GM10266 (cell line): ENCODE measurements around the gene SLC7A8.

Source experiments
- DNase-seq: peaks from one replicate; pipeline ENCODE4 v3.0.0; 2012; ENCODE audit errors: extremely low spot score
- CTCF ChIP-seq: IDR thresholded peaks from 2 replicates; pipeline ENCODE4 v1.5.1; 2012; ENCODE audit warnings: mild to moderate bottlenecking, low read depth; ENCODE audit not compliant: control insufficient read depth, insufficient read depth; ENCODE audit errors: missing control alignments

The SLC7A8 gene

DNA sequence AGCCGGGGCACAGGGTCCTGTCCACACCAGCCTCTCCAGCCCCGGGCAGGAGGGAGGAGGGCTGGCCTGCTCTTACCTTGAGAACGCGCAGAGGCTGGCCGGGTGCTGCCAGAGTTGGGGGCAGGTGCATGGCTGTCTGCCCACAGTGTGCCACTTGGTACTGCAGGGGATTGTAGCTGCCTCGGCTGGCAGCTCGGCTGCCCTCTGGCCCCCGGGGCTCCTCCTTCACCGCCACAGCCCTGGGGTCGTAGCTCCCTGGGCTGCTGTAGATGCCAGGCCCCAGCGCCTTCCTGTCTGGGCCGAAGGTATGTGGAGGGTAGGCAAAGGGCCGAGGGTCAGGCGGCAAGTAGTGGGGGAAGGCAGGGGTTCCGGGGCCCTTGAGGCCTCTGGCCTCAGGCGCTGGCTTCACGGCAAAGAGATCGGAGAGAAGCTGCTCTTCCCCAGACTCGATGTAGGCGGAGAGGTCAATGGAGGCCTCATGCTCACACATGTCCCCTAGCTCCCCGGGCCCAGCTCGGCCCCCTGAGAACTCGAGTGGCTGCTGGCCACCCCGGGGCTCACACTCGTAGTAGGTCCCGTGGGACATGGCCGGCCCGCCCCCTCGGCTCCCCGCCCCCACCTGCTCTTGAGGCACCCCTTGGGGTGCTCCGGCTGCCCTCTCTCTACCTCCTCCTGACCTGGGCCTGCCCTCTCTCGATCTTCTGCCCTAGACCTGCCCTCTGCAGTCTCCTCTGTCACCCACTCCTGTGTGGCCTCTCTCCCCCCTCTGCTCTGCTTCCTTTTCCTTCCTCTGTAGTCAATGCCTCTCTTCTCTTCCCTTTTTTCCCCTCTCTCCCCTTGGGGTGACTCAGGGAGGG is 64.7 kb downstream of the SLC7A8 start, which contains the start of gene CEBPE:
CEBPE (minus strand) TSS at position 750 of the 857 bp plus-strand sequence; CDS start at position 586, 164 bp downstream.
- no peak for DNase-seq
- TF ChIP-seq CTCF: no peak

GRCh38 chr14:23117371-23118020 is 66.0 kb downstream of the SLC7A8 start:
- no peak for DNase-seq
- TF ChIP-seq CTCF: no peak

DNA sequence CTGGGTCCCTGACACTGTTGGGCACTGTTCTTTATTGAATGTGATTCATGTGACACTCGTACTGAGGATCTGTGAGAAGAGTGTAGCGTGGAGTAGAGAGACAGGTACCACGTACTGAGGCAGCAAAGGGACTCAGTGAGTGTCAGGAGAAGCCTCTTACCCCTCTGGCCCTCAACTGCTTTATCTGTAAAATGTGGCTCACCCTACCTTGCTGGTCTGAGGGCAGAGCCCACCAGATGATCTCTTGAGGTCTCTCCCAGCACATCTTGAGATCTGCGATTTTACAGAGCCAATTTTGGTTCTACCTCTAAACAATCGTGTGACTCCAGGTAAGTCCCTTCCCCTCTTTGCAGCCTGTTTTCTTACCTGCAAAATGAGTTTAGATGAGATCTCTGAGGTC is 67.5 kb downstream of the SLC7A8 start:
- no peak for TF ChIP-seq CTCF
- no peak for DNase-seq

- no peak for DNase-seq
- no peak for TF ChIP-seq CTCF
Measured at GRCh38 chr14:23115039-23115731, 68.3 kb downstream of the SLC7A8 start.

- no peak for DNase-seq
- no peak for TF ChIP-seq CTCF
Measured at GRCh38 chr14:23114669-23115038, 68.8 kb downstream of the SLC7A8 start.

GRCh38 chr14:23114120-23114458 is 69.4 kb downstream of the SLC7A8 start:
- DNase-seq: no peak
- no peak for TF ChIP-seq CTCF
